Measurements from ENCODE around the gene OGFRL1. TPM values are rescaled to one million over a fixed set of nuclear protein-coding genes. Genes with fewer than 3 reads are reported as not detected.

The OGFRL1 gene
- total RNA-seq, 2 experiments from 2014 or later, result 9.1 TPM

- H3K27me3 Mint-ChIP-seq, result no peaks in the 10 kb centered on the region
- H3K4me1 Mint-ChIP-seq (ENCODE audit: low read depth), result no peaks in the 10 kb centered on the region
- Histone ChIP-seq H3K9me3 (ENCODE audit: control insufficient read depth in 1 of 2, insufficient read depth in 1 of 2, low read length in 2 of 2) (no peaks in the 10 kb centered on the region), H3K27me3 (ENCODE audit: control insufficient read depth in 1 of 2, insufficient read depth in 2 of 2, low read length in 2 of 2) (no peaks in the 10 kb centered on the region), H3K4me3 (ENCODE audit: low read length) (no peak overlapping the region), H3K4me1 (ENCODE audit: insufficient read depth, low read length) (no peaks in the 10 kb centered on the region), H3K36me3 (ENCODE audit: insufficient read depth, low read length) (peaks cover 19% of the 10 kb centered on the region), H3K27ac (ENCODE audit: low read depth in 1 of 2, low read length in 2 of 2) (no peak overlapping the region)
- H3K9me3 Mint-ChIP-seq, result no peaks in the 10 kb centered on the region
- ATAC-seq (ENCODE audit: poor library complexity) (no peak), DNase-seq (no peak)
- ChIA-PET POLR2A (no interaction called here), CTCF (no interaction called here)
- no peak for TF ChIP-seq CTCF (IDR thresholded peaks at IDR 0.05)
- H3K27ac Mint-ChIP-seq, result no peak overlapping the region
- peaks cover 43% of the 10 kb centered on the region for H3K36me3 Mint-ChIP-seq (ENCODE audit: low read depth)
- H3K4me3 Mint-ChIP-seq, result no peak overlapping the region
- intact Hi-C loops (cut with DNase I, micrococcal nuclease), result no loop called here
These were observed 12.9 kb downstream of the OGFRL1 start for GRCh38 chr6:71301546-71301945.

- no peak overlapping the region for H3K27ac Mint-ChIP-seq
- DNase-seq, result no peak
- CTCF ChIA-PET, result no interaction called here
These were observed 21.0 kb downstream of the OGFRL1 start for GRCh38 chr6:71309656-71310055.

DNA sequence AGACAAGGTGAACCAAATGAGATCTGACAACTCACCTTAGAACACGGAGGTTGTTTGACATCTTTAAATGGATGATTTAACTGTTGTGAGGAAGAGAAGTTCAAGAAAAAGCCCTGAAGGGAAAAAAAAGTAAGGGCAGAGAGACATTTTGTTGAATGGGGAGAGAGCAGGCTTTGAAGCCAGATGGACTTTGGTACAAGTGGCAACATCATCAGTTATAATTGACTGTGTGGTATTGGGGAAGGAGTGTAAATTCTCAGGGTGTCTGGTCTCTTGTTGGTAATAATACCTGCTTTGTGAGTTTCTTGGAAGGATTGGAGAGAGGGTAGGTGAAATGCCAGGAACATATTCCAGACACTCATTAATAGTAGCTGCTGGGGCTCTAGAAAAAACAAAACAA is 21.6 kb downstream of the OGFRL1 start:
- intact Hi-C loops (cut with DNase I, micrococcal nuclease), result no loop called here
- no peaks in the 10 kb centered on the region for H3K9me3 Mint-ChIP-seq
- no peak overlapping the region for H3K4me3 Mint-ChIP-seq
- H3K4me1 Mint-ChIP-seq (ENCODE audit: low read depth), result no peaks in the 10 kb centered on the region
- Histone ChIP-seq H3K27ac (ENCODE audit: low read depth in 1 of 2, low read length in 2 of 2) (no peak overlapping the region), H3K4me1 (ENCODE audit: insufficient read depth, low read length) (no peaks in the 10 kb centered on the region), H3K4me3 (ENCODE audit: low read length) (no peak overlapping the region), H3K9me3 (ENCODE audit: control insufficient read depth in 1 of 2, insufficient read depth in 1 of 2, low read length in 2 of 2) (no peaks in the 10 kb centered on the region), H3K36me3 (ENCODE audit: insufficient read depth, low read length) (no peaks in the 10 kb centered on the region), H3K27me3 (ENCODE audit: control insufficient read depth in 1 of 2, insufficient read depth in 2 of 2, low read length in 2 of 2) (no peaks in the 10 kb centered on the region)
- DNase-seq (no peak), ATAC-seq (ENCODE audit: poor library complexity) (no peak)
- CTCF ChIA-PET, result no interaction called here
- H3K36me3 Mint-ChIP-seq (ENCODE audit: low read depth), result no peaks in the 10 kb centered on the region
- H3K27ac Mint-ChIP-seq, result no peak overlapping the region
- TF ChIP-seq CTCF (IDR thresholded peaks at IDR 0.05), result no peak
- no peaks in the 10 kb centered on the region for H3K27me3 Mint-ChIP-seq
- POLR2A ChIA-PET, result no interaction called here

More at GRCh38 chr6:71309656-71310055, 21.0 kb downstream of the OGFRL1 start:
- intact Hi-C loops (cut with DNase I, micrococcal nuclease), result no loop called here
- H3K4me3 Mint-ChIP-seq, result no peak overlapping the region
- H3K27me3 Mint-ChIP-seq, result no peaks in the 10 kb centered on the region
- H3K4me1 Mint-ChIP-seq (ENCODE audit: low read depth), result no peaks in the 10 kb centered on the region
- H3K27me3 ChIP-seq (ENCODE audit: control insufficient read depth in 1 of 2, insufficient read depth in 2 of 2, low read length in 2 of 2), result no peaks in the 10 kb centered on the region
- H3K9me3 Mint-ChIP-seq, result no peaks in the 10 kb centered on the region
- H3K9me3 ChIP-seq (ENCODE audit: control insufficient read depth in 1 of 2, insufficient read depth in 1 of 2, low read length in 2 of 2), result no peaks in the 10 kb centered on the region
- no peaks in the 10 kb centered on the region for H3K4me1 ChIP-seq (ENCODE audit: insufficient read depth, low read length)
- POLR2A ChIA-PET, result no interaction called here
- H3K4me3 ChIP-seq (ENCODE audit: low read length), result no peak overlapping the region
- H3K36me3 Mint-ChIP-seq (ENCODE audit: low read depth), result no peaks in the 10 kb centered on the region
- no peak overlapping the region for H3K27ac ChIP-seq (ENCODE audit: low read depth in 1 of 2, low read length in 2 of 2)
- H3K36me3 ChIP-seq (ENCODE audit: insufficient read depth, low read length), result no peaks in the 10 kb centered on the region
- no peak for ATAC-seq (ENCODE audit: poor library complexity)
- TF ChIP-seq CTCF (IDR thresholded peaks at IDR 0.05), result no peak

Measured in CD4-positive, alpha-beta T cell (primary cell).